BLaER1 (cell line): ENCODE data around the gene PHLDB2.

Source experiments
- H3K27ac ChIP-seq: shearing (Covaris generic); formaldehyde crosslinking; 2 replicates; pipeline ENCODE4 v1.8.1; 2022
- H3K27me3 ChIP-seq: shearing (Covaris generic); formaldehyde crosslinking; 2 replicates; pipeline ENCODE4 v1.8.1; 2022
- H3K36me3 ChIP-seq: shearing (Covaris generic); formaldehyde crosslinking; 2 replicates; pipeline ENCODE4 v1.8.1; 2022
- H3K4me1 ChIP-seq: shearing (Covaris generic); formaldehyde crosslinking; 2 replicates; pipeline ENCODE4 v1.8.1; 2022
- H3K4me2 ChIP-seq: shearing (Covaris generic); formaldehyde crosslinking; 2 replicates; pipeline ENCODE4 v1.8.1; 2022
- H3K4me3 ChIP-seq: shearing (Covaris generic); formaldehyde crosslinking; 2 replicates; pipeline ENCODE4 v1.8.1; 2022
- H3K9ac ChIP-seq: shearing (Covaris generic); formaldehyde crosslinking; 2 replicates; pipeline ENCODE4 v1.8.1; 2022
- H3K9me3 ChIP-seq: shearing (Covaris generic); formaldehyde crosslinking; 2 replicates; pipeline ENCODE4 v1.8.1; 2022
- H4K20me1 ChIP-seq: shearing (Covaris generic); formaldehyde crosslinking; 2 replicates; pipeline ENCODE4 v1.8.1; 2022
- Cebpa-rat ChIP-seq: shearing (Covaris generic); IDR thresholded peaks from 2 replicates; pipeline ENCODE4 v1.8.1; 2022

PHLDB2 gene

DNA sequence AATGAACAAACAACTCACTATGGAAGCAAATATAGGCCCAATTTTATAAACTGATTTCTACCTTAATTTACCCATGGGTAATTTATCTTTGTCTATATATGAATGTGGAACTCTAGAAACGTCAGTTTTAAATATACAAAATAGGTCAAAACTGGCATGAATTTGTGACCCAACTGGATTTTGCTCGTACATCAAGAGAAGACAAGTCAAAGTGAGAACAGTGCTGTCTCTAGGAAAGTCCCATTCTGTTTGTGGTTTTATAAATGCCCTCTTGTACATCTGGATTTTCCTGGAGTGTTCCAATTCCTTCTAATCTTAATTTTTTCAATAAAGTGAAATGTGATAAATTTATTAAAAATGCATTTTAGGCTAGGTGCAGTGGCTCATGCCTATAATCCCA is 69.5 kb downstream of the PHLDB2 start:
- H3K27ac ChIP-seq = no peak overlapping the region
- no peak overlapping the region for H3K9ac ChIP-seq
- no peak for TF ChIP-seq Cebpa-rat
- H3K4me2 ChIP-seq = no peak overlapping the region
- H3K9me3 ChIP-seq = no peaks in the 10 kb centered on the region
- H3K4me3 ChIP-seq = no peak overlapping the region
- 0 out of 2 replicates have a peak, but pooled peaks cover 13% of the 10 kb centered on the region for H3K36me3 ChIP-seq
- no peaks in the 10 kb centered on the region for H3K27me3 ChIP-seq
- H4K20me1 ChIP-seq = no peaks in the 10 kb centered on the region
- H3K4me1 ChIP-seq = peaks cover 9% of the 10 kb centered on the region

DNA sequence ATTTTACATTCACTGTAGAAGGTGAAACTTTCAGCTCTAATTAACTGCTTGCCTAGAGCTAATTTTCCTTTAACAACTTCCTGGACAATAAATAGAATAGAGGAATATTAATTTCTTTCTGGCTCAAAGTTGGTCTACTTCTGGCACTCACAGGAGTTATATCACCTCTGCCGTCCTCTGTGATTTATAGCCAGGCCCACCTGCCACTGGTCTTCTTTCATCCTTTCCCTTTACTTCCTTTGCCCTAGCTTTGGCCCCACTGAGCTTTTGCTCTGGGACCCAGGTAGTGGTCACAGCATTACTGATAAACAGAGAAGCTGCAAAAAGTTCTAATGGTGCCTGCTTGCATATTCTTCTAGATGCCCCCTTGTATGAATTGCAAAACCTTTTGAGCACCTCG is 70.4 kb downstream of the PHLDB2 start:
- H3K27me3 ChIP-seq = no peaks in the 10 kb centered on the region
- no peak overlapping the region for H3K9ac ChIP-seq
- no peaks in the 10 kb centered on the region for H4K20me1 ChIP-seq
- no peak for TF ChIP-seq Cebpa-rat
- H3K9me3 ChIP-seq = no peaks in the 10 kb centered on the region
- no peak overlapping the region for H3K4me3 ChIP-seq
- peaks cover 2% of the 10 kb centered on the region for H3K4me1 ChIP-seq
- H3K4me2 ChIP-seq = no peak overlapping the region
- H3K27ac ChIP-seq = no peak overlapping the region
- 0 out of 2 replicates have a peak, but pooled peaks cover 13% of the 10 kb centered on the region for H3K36me3 ChIP-seq

DNA sequence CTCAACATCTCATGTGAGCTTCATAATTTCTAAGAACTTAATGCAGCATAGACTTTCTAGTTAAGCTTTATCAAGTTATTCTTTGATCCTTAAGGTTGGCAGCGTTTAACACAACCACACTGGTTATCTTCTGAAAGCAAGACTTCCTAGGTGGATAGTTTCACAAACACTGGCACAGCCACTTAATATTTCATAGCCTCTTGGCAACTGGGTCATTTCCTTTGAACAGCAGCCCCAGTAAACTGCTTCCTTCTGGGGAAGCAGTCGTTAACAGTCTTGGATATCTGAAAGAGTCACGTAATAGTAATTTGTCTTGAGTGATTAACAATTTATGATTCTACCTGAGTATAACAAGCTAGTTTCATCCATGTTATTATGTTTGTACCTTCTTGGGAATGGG is 73.9 kb downstream of the PHLDB2 start:
- Histone ChIP-seq H3K9ac (no peak overlapping the region), H3K4me3 (no peak overlapping the region), H3K27ac (no peak overlapping the region), H3K27me3 (no peaks in the 10 kb centered on the region), H3K9me3 (no peaks in the 10 kb centered on the region; the same call in 1 of the 2 replicates), H3K4me2 (no peak overlapping the region), H3K4me1 (no peaks in the 10 kb centered on the region), H3K36me3 (peaks cover 5% of the 10 kb centered on the region; the same call in 1 of the 2 replicates), H4K20me1 (no peaks in the 10 kb centered on the region)
- no peak for TF ChIP-seq Cebpa-rat

DNA sequence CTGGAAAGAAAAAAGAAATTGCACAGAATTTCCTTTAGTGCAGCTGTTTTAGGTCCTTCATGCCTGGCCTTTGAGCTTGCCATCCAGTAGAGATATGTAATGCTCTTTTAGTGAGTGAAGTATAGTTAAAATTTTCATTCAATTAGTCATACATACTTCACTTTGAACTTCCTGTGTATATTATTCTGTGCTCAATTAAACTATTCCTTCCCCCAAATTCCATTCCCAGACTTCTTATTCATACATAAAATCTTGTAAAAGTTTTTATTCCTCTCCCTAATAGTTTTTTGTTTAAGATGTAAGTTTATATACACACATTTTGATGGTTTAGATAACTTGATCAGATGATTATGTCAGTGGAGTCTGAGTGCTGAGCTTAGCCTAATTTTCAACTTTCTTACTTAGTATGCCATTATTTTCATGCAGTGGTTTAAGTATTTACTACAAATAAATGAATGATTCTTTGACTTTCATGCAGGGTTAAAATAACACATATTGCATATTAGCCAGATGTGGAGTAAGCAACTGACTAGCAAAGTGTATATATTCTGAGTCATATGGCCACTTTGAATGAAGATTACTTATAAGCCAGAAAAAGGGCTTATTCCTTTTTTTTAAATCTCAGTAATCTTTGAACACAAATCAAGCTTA is 77.3 kb downstream of the PHLDB2 start:
- no peaks in the 10 kb centered on the region for H3K4me1 ChIP-seq
- H3K9me3 ChIP-seq = no peaks in the 10 kb centered on the region; the same call in 1 of the 2 replicates
- peaks cover 31% of the 10 kb centered on the region for H3K36me3 ChIP-seq
- no peaks in the 10 kb centered on the region for H4K20me1 ChIP-seq
- no peak overlapping the region for H3K9ac ChIP-seq
- no peak for TF ChIP-seq Cebpa-rat
- H3K4me2 ChIP-seq = no peak overlapping the region
- H3K27ac ChIP-seq = no peak overlapping the region
- no peaks in the 10 kb centered on the region for H3K27me3 ChIP-seq
- H3K4me3 ChIP-seq = no peak overlapping the region

DNA sequence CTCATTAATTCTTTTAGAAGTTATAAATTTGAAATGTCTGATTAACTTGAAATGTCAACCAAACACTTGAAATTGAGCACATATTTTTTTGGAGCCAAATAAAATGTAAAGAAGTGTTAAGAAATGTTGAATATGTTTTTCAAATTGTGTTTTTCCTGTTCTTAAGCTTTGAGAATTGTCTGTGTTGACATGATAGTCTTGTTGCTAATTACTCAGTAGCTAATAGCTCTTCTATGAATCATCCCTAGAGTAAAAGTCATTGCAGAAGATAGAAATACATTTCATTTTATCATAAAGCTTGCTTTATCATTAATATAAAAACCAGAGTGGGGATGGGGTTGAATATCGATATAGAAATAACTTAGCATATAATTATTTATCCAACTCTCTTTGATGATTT is 77.9 kb downstream of the PHLDB2 start:
- Histone ChIP-seq H3K27ac (no peak overlapping the region), H3K36me3 (peaks cover 33% of the 10 kb centered on the region), H3K9ac (no peak overlapping the region), H4K20me1 (no peaks in the 10 kb centered on the region), H3K4me1 (no peaks in the 10 kb centered on the region), H3K4me2 (no peak overlapping the region), H3K27me3 (no peaks in the 10 kb centered on the region), H3K9me3 (no peaks in the 10 kb centered on the region; the same call in 1 of the 2 replicates), H3K4me3 (no peak overlapping the region)
- TF ChIP-seq Cebpa-rat = no peak

DNA sequence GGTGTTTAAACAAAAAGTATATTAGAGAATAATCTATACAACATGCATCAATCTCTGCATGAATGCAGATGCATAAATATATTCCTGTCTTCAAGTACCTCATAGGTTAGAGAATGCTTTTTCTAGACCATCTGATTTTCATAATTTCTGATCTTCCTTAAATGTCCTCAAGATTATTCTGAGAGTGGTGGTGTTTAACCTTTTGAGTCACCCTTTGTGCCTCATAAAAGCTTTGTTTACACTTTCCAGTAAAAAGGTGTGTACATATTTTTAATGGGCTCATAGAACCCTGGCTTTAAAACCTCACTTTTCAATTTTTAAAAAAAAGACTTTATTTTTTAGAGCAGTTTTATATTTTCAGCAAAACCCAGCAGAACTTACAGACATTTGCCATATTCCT is 78.8 kb downstream of the PHLDB2 start:
- Histone ChIP-seq H3K4me3 (no peak overlapping the region), H3K27ac (no peak overlapping the region)

DNA sequence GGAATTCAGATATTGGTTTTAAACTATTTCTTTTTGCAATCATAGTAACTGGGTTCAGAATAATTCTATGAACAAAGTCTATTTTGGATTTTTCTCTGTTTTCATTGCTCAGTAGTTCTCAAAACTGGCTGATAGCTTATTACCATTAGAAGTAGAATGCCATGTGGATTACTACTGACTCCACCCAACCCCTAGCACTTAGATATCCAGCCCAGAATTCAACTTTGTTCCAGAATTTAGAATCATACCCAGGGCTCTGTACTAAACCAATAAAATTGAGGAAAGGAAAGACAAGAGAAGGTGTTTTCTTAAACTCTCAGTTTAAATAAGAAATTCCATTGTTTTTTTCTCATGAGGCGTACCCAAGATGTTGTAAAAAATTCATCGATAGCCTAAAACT is 80.8 kb downstream of the PHLDB2 start:
- Histone ChIP-seq H3K27me3 (no peaks in the 10 kb centered on the region), H3K27ac (no peak overlapping the region), H4K20me1 (no peaks in the 10 kb centered on the region), H3K9ac (no peak overlapping the region), H3K9me3 (no peaks in the 10 kb centered on the region; the same call in 1 of the 2 replicates), H3K4me1 (no peaks in the 10 kb centered on the region), H3K4me2 (no peak overlapping the region), H3K36me3 (peaks cover 33% of the 10 kb centered on the region), H3K4me3 (no peak overlapping the region)
- TF ChIP-seq Cebpa-rat = no peak

More for the DNA sequence above, 78.8 kb downstream of the PHLDB2 start:
- Histone ChIP-seq H3K4me2 (no peak overlapping the region), H4K20me1 (no peaks in the 10 kb centered on the region), H3K9ac (no peak overlapping the region), H3K9me3 (no peaks in the 10 kb centered on the region; the same call in 1 of the 2 replicates), H3K27me3 (no peaks in the 10 kb centered on the region), H3K4me1 (no peaks in the 10 kb centered on the region), H3K36me3 (peaks cover 33% of the 10 kb centered on the region)
- TF ChIP-seq Cebpa-rat = no peak

DNA sequence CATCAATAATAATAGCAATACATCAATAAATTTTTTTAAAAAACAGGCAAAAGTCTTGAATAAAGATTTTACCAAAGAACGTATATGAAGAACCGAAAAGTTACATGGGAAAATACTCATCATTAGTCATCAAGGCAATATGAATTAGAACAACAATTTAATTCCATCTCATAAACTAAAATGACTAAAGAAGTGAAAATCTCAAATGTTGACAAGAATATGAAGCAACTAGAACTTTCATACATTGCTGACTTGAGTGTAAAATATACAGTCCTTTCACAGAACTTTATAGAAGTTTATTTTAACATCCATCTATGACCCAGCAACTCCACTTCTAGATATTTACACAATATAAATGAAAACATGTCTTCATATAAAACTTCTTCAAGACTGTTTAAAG is 84.5 kb downstream of the PHLDB2 start:
- Histone ChIP-seq H3K27me3 (no peaks in the 10 kb centered on the region), H3K27ac (no peak overlapping the region), H3K9me3 (no peaks in the 10 kb centered on the region), H4K20me1 (no peaks in the 10 kb centered on the region), H3K36me3 (peaks cover 27% of the 10 kb centered on the region), H3K4me1 (no peaks in the 10 kb centered on the region), H3K9ac (no peak overlapping the region), H3K4me2 (no peak overlapping the region), H3K4me3 (no peak overlapping the region)
- no peak for TF ChIP-seq Cebpa-rat

DNA sequence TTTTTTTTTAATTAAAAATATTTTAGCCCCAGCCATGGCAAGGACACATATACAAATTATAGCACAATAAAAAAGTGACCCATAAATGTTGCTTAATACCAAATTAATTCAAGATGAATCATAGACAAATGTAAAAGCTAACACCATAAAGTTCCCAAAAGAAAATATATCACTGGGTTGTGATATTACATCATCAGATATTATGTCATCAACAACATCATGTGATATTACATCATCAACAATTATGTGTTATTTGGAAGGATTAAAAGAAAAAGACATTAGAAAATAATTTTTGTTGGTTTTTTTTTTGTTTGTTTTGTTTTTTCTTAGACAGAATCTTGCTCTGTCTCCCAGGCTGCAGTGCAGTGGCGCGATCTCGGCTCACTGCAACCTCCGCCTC is 85.3 kb downstream of the PHLDB2 start:
- Histone ChIP-seq H3K4me1 (no peaks in the 10 kb centered on the region), H3K9me3 (no peaks in the 10 kb centered on the region), H3K4me3 (no peak overlapping the region), H4K20me1 (no peaks in the 10 kb centered on the region), H3K27me3 (no peaks in the 10 kb centered on the region), H3K27ac (no peak overlapping the region), H3K36me3 (peaks cover 19% of the 10 kb centered on the region), H3K4me2 (no peak overlapping the region), H3K9ac (no peak overlapping the region)
- no peak for TF ChIP-seq Cebpa-rat

DNA sequence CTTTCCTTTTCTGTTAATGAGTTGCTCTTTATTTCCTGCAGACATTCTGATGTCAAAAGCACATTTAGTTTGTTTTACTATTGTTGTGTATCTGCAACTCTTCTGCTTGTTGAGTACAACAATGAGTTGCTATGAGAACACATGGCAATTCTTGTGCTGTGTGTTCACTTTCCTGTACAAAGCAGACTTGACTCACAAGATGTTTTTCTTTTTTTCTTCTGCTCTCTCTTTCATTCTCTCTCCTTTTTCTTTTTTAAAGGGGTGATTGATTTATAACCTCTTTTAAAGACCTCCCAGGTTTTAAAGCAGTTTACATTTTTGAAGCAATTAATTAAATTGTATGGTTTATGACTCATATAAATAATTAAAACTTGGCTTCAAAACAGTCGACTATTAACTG is 88.2 kb downstream of the PHLDB2 start:
- Histone ChIP-seq H3K36me3 (no peaks in the 10 kb centered on the region), H3K4me2 (no peak overlapping the region), H3K4me3 (no peak overlapping the region), H3K27ac (no peak overlapping the region), H3K4me1 (no peaks in the 10 kb centered on the region), H3K9me3 (no peaks in the 10 kb centered on the region), H3K9ac (no peak overlapping the region), H4K20me1 (no peaks in the 10 kb centered on the region), H3K27me3 (no peaks in the 10 kb centered on the region)
- no peak for TF ChIP-seq Cebpa-rat

DNA sequence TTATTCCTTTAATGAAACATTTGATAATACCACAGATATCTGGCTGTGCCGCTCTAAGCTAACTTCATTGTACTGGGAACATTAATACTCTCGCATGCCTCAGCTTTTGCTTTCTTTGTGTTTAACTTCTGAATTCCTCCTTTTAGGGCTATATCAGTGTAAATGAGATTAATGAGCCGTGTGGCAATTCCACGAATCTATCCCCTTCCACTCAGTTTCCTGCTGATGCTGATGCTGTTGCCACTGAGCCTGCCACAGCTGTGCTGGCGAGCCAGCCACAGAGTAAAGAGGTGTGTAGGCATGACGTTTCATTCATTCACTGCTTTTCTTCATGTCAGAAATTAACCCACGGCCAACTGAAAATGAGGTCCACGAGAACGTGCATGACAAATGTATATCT is 89.7 kb downstream of the PHLDB2 start:
- TF ChIP-seq Cebpa-rat = no peak
- Histone ChIP-seq H3K27me3 (no peaks in the 10 kb centered on the region), H4K20me1 (no peaks in the 10 kb centered on the region), H3K4me3 (no peak overlapping the region), H3K9ac (no peak overlapping the region), H3K4me1 (no peaks in the 10 kb centered on the region), H3K4me2 (no peak overlapping the region), H3K27ac (no peak overlapping the region), H3K36me3 (peaks cover 13% of the 10 kb centered on the region; the same call in 1 of the 2 replicates), H3K9me3 (no peaks in the 10 kb centered on the region)
